LNCaP clone FGC (cell line): Measurements from ENCODE around the gene SLC2A4RG.

ENCODE experiments used
- DNase-seq: peaks from one replicate; pipeline ENCODE4 v3.0.0-alpha.2; 2011; ENCODE audit warnings: low read depth
- H3K4me3 ChIP-seq: 2 replicates; pipeline ENCODE4 v1.5.1; 2011; ENCODE audit warnings: mild to moderate bottlenecking, low read depth, low read length, control low read depth
- CTCF ChIP-seq: IDR thresholded peaks from 2 replicates; pipeline ENCODE4 v1.5.1; 2012; ENCODE audit warnings: mild to moderate bottlenecking; ENCODE audit not compliant: control insufficient read depth, insufficient read depth; ENCODE audit errors: extremely low read depth

Gene SLC2A4RG

GRCh38 chr20:63693083-63693732, 46.4 kb upstream of the SLC2A4RG start:
- no peak overlapping the region for H3K4me3 ChIP-seq
- no peak for TF ChIP-seq CTCF
- no peak for DNase-seq

GRCh38 chr20:63693733-63694583, 45.6 kb upstream of the SLC2A4RG start:
- no peak for TF ChIP-seq CTCF
- no peak for DNase-seq
- H3K4me3 ChIP-seq = no peak overlapping the region

- no peak for DNase-seq
- TF ChIP-seq CTCF = no peak
Observed at GRCh38 chr20:63694584-63695423, 44.8 kb upstream of the SLC2A4RG start.

GRCh38 chr20:63695424-63696305, 43.9 kb upstream of the SLC2A4RG start:
- H3K4me3 ChIP-seq = no peak overlapping the region
- no peak for DNase-seq
- TF ChIP-seq CTCF = no peak

More at GRCh38 chr20:63694584-63695423, 44.8 kb upstream of the SLC2A4RG start:
- no peak overlapping the region for H3K4me3 ChIP-seq

- no peak for TF ChIP-seq CTCF
- no peak for DNase-seq
- H3K4me3 ChIP-seq = no peak overlapping the region
Observed at GRCh38 chr20:63696306-63696627, 43.3 kb upstream of the SLC2A4RG start.
